GM19043 (cell line): ENCODE measurements around the gene ARSI.

Source experiments
- ATAC-seq: cut with Tn5 transposase; IDR thresholded peaks from one replicate; pipeline ENCODE4 v1.9.1; 2021; ENCODE audit warnings: low read depth; ENCODE audit not compliant: unreplicated experiment

Gene ARSI

GRCh38 chr5:150271296-150271692 lies 31.4 kb downstream of the ARSI start:
- no peak for ATAC-seq

DNA sequence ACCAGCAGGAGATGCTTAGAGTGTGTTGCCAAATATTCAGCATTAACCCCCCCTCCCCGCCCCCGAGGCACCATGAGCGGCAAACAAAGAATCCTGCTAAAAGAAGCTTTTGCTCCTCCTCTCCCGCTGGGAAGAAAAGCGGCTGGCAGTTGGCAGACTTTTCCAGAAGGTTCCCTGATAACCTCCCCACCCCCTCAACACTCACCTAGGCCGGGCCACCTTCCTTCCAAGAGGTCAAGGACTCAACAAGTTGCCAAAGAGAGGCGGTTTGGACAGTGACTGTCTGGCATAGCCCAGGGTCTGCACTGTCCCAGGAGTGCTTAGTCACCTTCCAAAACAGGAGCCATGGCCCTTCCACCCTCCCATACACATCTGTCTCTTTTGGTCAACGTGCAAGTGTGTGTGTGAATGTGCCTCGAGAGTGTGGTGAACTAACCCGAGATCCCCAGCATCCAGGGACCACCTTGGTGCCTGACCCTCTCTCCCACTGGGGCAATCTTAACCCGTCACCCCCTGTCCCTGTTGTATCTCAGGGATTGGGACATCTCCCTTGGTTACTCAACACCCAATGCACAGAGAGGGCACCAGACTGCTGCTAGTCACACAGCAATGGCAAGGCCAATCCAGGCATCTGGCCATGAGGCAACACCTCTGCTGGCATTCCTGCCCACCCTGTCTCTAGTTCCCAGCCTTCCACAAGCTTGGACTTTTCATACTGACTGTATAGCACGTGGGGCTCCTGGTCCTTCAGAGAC lies 32.0 kb downstream of the ARSI start:
- ATAC-seq = no peak

- ATAC-seq = no peak
These were observed 35.8 kb downstream of the ARSI start for GRCh38 chr5:150266871-150267291.

DNA sequence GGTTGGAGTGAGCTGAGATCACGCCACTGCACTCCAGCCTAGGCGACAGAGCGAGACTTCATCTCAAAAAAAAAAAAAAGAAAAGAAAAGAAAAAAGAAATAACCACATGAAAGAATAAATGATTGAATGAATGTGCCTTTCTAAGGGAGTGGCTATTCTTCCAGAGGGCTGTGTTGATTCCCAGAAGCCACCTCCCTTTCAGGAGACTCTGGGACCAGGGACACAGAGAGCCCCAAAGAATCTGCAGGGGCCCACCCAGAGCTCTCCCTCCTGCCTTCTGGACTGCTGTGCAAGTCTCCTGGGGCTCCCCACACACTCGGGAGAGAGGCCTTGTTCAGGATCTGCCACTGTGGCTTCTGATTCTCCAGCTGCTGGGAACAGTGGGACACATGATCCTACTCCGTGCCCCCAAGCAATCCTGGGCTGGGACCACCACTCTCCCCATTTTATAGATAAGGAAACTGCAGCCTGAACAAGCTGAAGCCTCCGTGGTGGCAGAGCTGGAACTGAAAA lies 36.8 kb downstream of the ARSI start:
- ATAC-seq = no peak

DNA sequence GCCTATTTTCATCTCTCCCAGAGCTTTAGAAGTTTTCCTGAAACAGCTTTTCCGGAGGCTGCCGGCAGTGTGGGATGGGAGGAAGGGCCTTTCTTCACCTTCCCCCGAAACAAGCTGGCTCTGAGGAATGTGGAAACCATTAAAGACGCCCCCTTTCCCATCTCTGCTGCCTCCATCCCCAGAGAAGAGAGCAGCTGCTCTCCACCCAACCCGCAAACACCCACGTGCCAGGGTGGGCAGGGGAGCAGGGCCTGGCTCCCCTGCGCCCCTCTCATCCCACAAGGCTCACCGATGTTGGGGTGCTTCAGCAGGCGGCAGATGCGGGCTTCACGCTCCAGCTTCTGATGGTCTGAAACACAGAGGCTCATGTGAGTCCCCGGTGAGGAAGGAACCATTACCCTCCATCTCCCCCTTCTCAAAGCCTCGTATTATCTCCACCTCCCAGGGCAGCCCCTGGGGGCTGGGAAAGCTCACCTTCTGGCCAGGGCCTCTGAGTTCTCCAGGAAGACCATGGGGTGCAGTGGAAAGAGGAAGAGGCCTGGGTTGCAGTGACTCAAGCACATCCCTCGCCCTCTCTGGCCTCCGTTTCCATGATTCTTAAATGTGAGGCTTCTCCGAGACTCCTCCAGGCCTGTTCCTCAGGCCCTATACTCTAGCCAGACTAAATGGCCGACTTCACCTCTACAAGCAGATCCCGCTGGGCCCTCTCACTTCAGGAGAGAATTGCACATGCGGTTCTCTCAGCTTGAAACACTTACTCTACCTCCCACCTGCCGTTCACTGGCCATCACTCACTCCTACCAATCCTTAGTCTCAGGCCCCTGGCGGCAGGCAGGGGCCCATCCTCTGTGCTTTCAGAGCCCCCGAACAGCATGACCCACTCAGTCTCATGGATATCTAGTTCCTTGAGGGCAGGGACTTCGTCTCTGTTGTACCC lies 37.8 kb downstream of the ARSI start:
- no peak for ATAC-seq

DNA sequence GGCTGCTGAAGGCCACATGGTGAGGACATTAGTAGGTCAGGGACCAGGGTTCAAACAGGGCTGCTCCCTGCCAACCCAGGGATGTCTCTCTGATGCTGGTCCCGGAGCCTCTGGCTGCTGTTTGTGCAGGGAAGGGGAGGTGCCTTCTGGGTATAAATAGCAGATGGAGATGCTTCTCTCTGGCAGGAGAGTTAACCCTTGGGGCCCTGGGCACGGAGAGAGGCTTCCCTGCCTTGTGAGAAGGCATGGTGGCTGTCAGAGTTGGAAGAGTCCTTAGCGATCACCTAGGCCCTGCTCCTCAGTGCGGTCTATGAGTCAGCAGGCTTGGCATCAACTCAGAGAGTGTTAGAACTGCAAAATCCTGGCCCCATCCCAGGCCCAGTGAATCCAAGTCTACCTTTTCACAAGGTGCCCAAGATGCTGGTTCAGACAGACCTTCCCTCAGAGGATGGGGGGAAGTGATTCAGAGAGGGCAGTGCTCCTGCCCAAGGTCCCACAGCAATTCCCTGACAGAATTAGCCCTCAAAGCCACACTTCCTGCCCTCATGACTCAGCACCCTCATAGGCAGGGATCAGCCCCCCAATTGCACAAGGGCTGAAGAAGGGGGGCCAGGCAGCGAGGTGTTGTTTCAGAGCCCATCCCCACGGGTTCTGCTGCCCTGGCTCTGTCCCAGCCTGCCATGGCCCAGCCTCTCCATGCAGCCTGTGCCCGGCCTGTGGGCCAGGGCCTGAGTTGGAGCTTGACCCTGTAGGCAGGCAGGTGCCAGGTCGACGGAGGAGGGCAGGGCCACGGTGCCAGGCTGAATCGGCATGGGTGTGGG lies 38.7 kb downstream of the ARSI start:
- ATAC-seq = no peak

DNA sequence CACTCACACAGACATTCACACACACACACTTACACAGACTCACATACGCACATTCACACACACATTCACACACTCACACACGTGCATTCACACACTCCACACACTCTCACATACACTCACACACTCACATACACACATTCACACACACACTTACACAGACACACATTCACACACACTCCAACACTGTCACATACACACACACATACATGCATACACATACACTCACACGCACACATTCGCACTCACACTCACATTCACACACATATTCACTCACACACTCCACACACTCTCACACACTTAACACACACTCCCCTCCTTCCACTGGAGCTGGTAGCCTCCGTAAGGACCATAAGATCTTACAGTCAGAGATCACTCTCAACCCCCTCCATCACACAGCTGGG lies 39.3 kb downstream of the ARSI start:
- ATAC-seq = no peak

GRCh38 chr5:150262502-150262901 lies 40.2 kb downstream of the ARSI start:
- no peak for ATAC-seq

DNA sequence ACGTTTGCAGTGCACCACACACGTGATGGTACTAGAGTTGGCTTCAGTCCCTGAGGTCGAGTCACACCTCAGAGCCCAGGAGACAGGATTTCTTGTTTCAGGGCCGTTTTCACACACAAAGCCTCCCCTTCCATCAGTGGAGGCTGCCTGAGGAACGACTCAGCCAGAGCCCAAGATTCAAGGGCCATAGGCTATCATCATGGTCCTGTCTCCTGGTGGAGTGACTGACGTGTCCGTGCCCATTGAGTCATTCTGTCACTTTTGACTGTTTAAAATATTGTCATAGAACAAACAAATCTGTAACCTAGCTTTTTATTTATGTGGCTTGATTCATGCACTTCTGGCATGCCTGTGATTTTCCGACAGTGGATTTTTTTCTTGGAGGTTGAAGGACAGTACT lies 41.5 kb downstream of the ARSI start:
- ATAC-seq = no peak

DNA sequence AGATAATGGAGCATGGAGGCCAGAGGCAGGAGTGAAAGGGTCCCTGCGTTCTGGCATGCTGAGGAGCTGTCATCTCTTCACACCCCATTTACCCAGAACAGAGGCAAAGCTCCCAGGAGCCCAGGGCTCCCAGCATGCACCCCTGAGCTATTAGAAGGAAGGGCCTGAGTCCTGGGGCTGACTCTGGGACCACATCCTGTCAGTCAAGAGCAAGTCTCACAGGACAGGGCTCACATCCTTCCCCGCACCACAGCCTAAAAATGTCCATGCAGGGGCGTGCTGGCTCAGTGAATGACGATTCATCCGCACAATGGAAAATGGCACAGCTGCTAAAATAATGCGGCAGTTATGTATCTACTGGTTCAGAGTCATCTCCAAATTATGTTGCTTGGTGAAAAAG lies 44.6 kb downstream of the ARSI start:
- peak; percentile 71 for ATAC-seq

DNA sequence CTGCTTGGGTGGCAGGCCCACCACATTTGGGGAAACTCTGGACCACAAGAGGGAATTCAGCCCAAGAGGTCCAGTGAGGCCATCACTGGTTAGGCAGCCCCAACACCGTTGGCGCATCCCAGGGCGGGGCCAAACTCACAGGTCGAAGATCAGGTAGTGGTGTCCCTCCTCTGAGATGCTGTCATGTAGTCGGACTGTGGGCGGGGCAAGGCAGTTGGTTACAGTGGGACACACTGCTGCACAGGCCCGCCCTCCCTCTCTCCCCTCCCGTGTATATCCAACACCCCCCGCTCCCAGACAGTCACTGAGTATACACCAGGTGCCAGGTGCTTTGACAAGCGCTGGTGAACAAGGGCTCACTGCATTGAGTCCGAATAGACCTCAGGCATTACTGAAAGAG lies 45.3 kb downstream of the ARSI start:
- ATAC-seq = no peak

DNA sequence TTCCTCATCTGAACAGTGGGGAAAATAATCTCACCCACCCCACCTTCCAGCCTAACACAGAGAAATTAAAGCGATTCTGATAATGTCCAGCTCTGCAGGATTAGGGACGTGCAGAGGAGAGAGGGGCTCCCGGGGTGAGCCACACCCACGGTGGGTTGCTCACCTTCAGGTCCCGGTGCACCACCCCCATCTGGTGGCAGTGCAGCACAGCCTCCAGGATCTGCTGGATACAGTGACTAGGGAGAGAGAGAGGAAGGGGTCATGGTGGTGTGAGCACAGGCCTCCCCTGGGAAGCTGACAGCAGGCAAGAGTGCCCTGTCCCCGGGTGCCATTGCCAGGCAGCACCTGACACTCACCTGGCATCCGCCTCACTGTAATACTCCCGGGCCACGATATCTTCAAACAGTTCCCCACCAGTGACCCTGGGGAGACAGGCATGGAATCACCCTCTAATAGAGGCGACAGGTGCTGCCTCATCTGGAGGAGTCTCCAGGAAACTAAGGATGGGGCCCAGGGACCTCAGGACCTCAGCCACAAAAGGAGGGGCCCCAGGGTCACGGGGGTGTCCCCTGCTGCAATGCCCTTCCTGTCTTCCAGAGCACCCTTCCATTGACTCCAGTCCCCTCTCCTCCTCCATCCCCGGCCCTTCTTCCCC lies 46.2 kb downstream of the ARSI start:
- ATAC-seq = no peak

- no peak for ATAC-seq
These were observed 46.9 kb downstream of the ARSI start for GRCh38 chr5:150255659-150256409.

GRCh38 chr5:150254774-150255173 lies 47.9 kb downstream of the ARSI start:
- ATAC-seq = no peak

GRCh38 chr5:150254363-150254762 lies 48.3 kb downstream of the ARSI start:
- no peak for ATAC-seq

GRCh38 chr5:150253416-150254208 lies 49.1 kb downstream of the ARSI start:
- ATAC-seq = no peak

- no peak for ATAC-seq
These were observed 50.2 kb downstream of the ARSI start for GRCh38 chr5:150252489-150252888.

DNA sequence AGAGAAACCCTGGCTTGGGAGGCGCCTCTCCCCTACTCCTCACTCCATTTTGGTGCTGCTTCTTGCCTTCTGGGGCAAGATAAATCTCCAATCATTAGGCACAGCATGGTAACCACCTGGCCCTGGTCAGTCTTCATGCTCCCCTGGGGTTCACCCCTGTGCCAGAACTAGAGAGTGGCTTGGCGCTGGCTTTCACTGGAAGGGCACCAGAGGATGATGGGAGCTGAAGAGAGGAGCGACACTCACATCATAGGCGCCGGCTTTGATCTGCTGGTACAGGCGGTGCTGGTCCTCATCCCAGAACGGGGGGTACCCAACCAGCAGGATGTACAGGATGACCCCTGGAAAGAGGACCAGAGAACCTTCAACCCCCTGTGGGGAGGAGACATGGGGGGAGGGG lies 51.2 kb downstream of the ARSI start:
- ATAC-seq = no peak

- ATAC-seq = no peak
These were observed 53.0 kb downstream of the ARSI start for GRCh38 chr5:150249744-150250143.
